GM12875 (cell line): ENCODE measurements around the gene MMP24.

Experiments
- H3K4me3 ChIP-seq: one replicate; pipeline ENCODE4 v1.5.1; 2011; ENCODE audit warnings: low read depth, low read length, control low read depth
- TF ChIP-seq, protein P1 (sequence below): IDR thresholded peaks from 2 replicates; pipeline ENCODE4 v1.5.1; 2011; ENCODE audit warnings: low read depth, mild to moderate bottlenecking, control low read depth, inconsistent platforms, low read length, moderate library complexity, borderline replicate concordance; ENCODE audit not compliant: insufficient read depth

The MMP24 gene

DNA sequence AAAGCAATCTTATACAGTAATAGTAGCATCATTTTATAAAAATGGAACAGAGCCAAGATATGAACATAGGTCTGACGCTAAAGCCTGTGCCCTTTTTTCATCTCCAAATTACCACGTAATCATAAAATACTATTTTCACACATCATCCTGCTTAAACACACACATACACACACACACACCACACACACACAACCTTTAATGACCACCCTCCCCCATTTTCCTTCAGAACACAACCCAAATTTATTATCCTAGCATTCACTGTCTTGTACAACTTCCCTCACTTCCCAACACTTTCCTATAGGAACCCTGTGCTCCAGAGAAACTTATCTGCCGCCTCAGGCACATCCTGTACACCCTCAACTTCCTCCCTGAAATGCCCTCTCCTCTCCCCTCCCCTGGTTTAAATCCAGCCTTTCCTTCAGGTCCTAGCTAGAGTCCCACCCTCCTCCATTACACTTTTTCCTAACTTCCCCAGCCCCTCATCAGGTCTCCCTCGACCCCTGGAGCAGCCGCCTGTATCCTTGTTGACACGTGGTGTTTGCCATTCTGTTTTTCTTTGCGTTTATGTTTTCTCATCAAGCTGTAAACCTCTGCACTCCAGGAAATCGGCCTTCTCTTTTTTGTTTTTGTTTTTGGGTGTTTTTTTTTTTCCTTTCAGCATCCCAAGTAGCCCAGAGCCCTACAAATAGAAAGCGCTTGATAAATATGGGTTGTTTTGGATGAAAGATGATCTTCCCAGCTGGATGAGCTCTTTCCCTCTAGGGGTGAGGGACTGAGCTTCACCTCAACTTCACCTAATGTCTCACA lies 968 bp upstream of the MMP24 start:
- no peak overlapping the region for H3K4me3 ChIP-seq
- TF ChIP-seq, protein P1, sequence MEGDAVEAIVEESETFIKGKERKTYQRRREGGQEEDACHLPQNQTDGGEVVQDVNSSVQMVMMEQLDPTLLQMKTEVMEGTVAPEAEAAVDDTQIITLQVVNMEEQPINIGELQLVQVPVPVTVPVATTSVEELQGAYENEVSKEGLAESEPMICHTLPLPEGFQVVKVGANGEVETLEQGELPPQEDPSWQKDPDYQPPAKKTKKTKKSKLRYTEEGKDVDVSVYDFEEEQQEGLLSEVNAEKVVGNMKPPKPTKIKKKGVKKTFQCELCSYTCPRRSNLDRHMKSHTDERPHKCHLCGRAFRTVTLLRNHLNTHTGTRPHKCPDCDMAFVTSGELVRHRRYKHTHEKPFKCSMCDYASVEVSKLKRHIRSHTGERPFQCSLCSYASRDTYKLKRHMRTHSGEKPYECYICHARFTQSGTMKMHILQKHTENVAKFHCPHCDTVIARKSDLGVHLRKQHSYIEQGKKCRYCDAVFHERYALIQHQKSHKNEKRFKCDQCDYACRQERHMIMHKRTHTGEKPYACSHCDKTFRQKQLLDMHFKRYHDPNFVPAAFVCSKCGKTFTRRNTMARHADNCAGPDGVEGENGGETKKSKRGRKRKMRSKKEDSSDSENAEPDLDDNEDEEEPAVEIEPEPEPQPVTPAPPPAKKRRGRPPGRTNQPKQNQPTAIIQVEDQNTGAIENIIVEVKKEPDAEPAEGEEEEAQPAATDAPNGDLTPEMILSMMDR, result no peak

GRCh38 chr20:35226884-35227681 lies 593 bp downstream of the MMP24 start:
- TF ChIP-seq, protein P1, result no peak
- H3K4me3 ChIP-seq, result no peak overlapping the region

DNA sequence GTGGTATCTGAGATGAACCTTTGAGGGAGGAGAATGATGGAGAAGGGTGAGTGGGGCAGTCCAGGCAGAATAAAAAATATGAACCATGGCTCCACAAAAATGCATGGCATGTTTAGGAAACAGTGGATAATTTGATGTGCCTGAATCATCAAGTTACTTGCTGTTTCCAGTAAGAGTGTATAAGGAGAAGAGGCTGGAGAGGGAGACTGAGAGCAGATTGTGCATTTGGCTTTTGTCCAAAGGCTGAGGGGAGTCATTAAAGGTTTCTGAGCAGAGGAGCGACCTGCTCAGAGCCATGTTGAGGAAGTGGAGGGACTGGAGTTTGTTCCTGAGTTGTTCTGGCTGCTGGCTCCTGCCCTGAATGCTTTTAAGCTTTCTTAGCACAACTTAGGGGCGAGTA lies 6.1 kb downstream of the MMP24 start:
- TF ChIP-seq, protein P1, result no peak
- H3K4me3 ChIP-seq, result no peak overlapping the region

DNA sequence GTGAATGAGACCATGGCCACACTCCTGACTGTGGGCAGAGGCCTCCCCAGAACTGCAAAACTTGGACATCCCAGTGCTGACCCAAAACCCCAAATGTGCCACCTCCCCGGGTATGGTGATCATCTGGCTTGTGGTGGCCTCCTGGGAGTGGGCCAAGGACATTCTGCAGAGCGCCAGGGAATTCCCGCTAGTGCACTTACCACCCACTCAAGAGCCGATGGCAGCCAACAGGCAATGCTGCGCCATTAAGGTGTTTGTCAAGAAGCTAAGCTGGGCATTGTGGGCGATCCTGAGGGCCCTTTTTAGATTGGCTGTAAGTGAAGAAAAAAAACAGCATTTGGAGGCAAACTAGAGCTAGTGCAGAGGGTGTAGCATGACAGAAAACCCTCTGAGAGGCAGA lies 9.4 kb downstream of the MMP24 start:
- no peak overlapping the region for H3K4me3 ChIP-seq
- TF ChIP-seq, protein P1, result no peak

GRCh38 chr20:35237486-35237885 lies 11.0 kb downstream of the MMP24 start:
- TF ChIP-seq, protein P1, result no peak
- H3K4me3 ChIP-seq, result no peak overlapping the region

GRCh38 chr20:35238170-35238569 lies 11.7 kb downstream of the MMP24 start:
- TF ChIP-seq, protein P1, result no peak
- no peak overlapping the region for H3K4me3 ChIP-seq
